Trophoblast cell (in vitro differentiated cells and primary cell): ENCODE measurements around the gene TMX3.

Experiments
- DNase-seq, 2 donors: peaks; one replicate each; pipeline ENCODE4 v3.0.0-alpha.2; 2016
- H2AFZ ChIP-seq: 2 replicates; pipeline ENCODE4 v1.6.1; 2013; ENCODE audit warnings: low read length, moderate library complexity, mild to moderate bottlenecking; ENCODE audit not compliant: insufficient read depth, poor library complexity
- H2AK5ac ChIP-seq: 2 replicates; pipeline ENCODE4 v1.6.1; 2013; ENCODE audit warnings: mild to moderate bottlenecking, low read length
- H2BK120ac ChIP-seq: 2 replicates; pipeline ENCODE4 v1.6.1; 2013; ENCODE audit warnings: low read length, mild to moderate bottlenecking, moderate library complexity; ENCODE audit not compliant: insufficient read depth, poor library complexity
- H2BK12ac ChIP-seq: 2 replicates; pipeline ENCODE4 v1.6.1; 2013; ENCODE audit warnings: mild to moderate bottlenecking, low read length, moderate library complexity
- H2BK5ac ChIP-seq: 2 replicates; pipeline ENCODE4 v1.6.1; 2013; ENCODE audit warnings: low read length, low read depth, moderate library complexity, mild to moderate bottlenecking; ENCODE audit not compliant: poor library complexity
- H3K14ac ChIP-seq: 2 replicates; pipeline ENCODE4 v1.6.1; 2013; ENCODE audit warnings: mild to moderate bottlenecking, low read length
- H3K18ac ChIP-seq: 2 replicates; pipeline ENCODE4 v1.6.1; 2013; ENCODE audit warnings: mild to moderate bottlenecking, low read length
- H3K23ac ChIP-seq: 2 replicates; pipeline ENCODE4 v1.6.1; 2013; ENCODE audit warnings: low read length
- H3K27ac ChIP-seq: 2 replicates; pipeline ENCODE4 v1.5.1; 2013; ENCODE audit warnings: low read depth, mild to moderate bottlenecking, inconsistent platforms, low read length, moderate library complexity
- H3K27me3 ChIP-seq: 2 replicates; pipeline ENCODE4 v1.6.1; 2013; ENCODE audit warnings: inconsistent platforms, mild to moderate bottlenecking, low read length, moderate library complexity; ENCODE audit not compliant: insufficient read depth
- H3K36me3 ChIP-seq, 2 experiments: 1 replicate in 1 of 2; 2 replicates in 1 of 2; pipeline ENCODE4 v1.6.1; 2013; ENCODE audit warnings: low read length in 2 of 2, mild to moderate bottlenecking in 2 of 2, moderate library complexity in 1 of 2; ENCODE audit not compliant: insufficient read depth in 2 of 2, control insufficient read depth in 1 of 2
- H3K4ac ChIP-seq: 2 replicates; pipeline ENCODE4 v1.6.1; 2013; ENCODE audit warnings: low read depth, mild to moderate bottlenecking, low read length, moderate library complexity
- H3K4me1 ChIP-seq, 2 experiments: 1 replicate in 1 of 2; 2 replicates in 1 of 2; pipeline ENCODE4 v1.6.1; 2013; ENCODE audit warnings: low read length in 2 of 2, mild to moderate bottlenecking in 2 of 2, moderate library complexity in 1 of 2; ENCODE audit not compliant: insufficient read depth in 2 of 2, control insufficient read depth in 1 of 2
- H3K4me2 ChIP-seq: 2 replicates; pipeline ENCODE4 v1.6.1; 2013; ENCODE audit warnings: inconsistent platforms, mild to moderate bottlenecking, low read length, moderate library complexity
- H3K4me3 ChIP-seq: 2 replicates; pipeline ENCODE4 v1.5.1; 2013; ENCODE audit warnings: mild to moderate bottlenecking, low read depth, low read length, inconsistent platforms
- H3K79me1 ChIP-seq: one replicate; pipeline ENCODE4 v1.6.1; 2013; ENCODE audit warnings: low read length
- H3K79me2 ChIP-seq: 2 replicates; pipeline ENCODE4 v1.6.1; 2013; ENCODE audit warnings: low read length, mild to moderate bottlenecking; ENCODE audit not compliant: control insufficient read depth, insufficient read depth, poor library complexity
- H3K9ac ChIP-seq: 2 replicates; pipeline ENCODE4 v1.6.1; 2013; ENCODE audit warnings: mild to moderate bottlenecking, low read length
- H3K9me3 ChIP-seq: 2 replicates; pipeline ENCODE4 v1.6.1; 2013; ENCODE audit warnings: low read depth, mild to moderate bottlenecking, control low read depth, inconsistent platforms, low read length; ENCODE audit not compliant: insufficient read depth
- H4K12ac ChIP-seq: 2 replicates; pipeline ENCODE4 v1.6.1; 2013; ENCODE audit warnings: low read depth, mild to moderate bottlenecking, low read length, moderate library complexity
- H4K8ac ChIP-seq: 2 replicates; pipeline ENCODE4 v1.6.1; 2013; ENCODE audit warnings: low read depth, mild to moderate bottlenecking, low read length, moderate library complexity
- H4K91ac ChIP-seq: one replicate; pipeline ENCODE4 v1.6.1; 2013; ENCODE audit warnings: low read depth, mild to moderate bottlenecking, low read length, moderate library complexity
- WGBS: extraction: QIAGEN DNeasy Blood & Tissue Kit; methylation state at CpG from one replicate; pipeline ENCODE4 v1.1.7; 2013; ENCODE audit warnings: missing lambda C conversion rate; ENCODE audit not compliant: insufficient read length, insufficient coverage; ENCODE audit errors: extremely low coverage; 5-methylcytosine and 5-hydroxymethylcytosine counted together

The TMX3 gene

GRCh38 chr18:68728081-68728700 lies 13.3 kb upstream of the TMX3 start:
- Histone ChIP-seq H2AK5ac (no peak overlapping the region), H3K4me3 (no peak overlapping the region), H3K9me3 (no peaks in the 10 kb centered on the region), H3K9ac (no peak overlapping the region), H2BK12ac (no peak overlapping the region), H3K18ac (no peak overlapping the region), H3K27me3 (no peaks in the 10 kb centered on the region), H3K27ac (no peak overlapping the region), H4K8ac (no peak overlapping the region), H4K91ac (no peak overlapping the region), H3K4me2 (no peak overlapping the region), H3K4ac (no peak overlapping the region), H2BK120ac (no peak overlapping the region), H3K4me1 (peaks cover 6 to 11% of the 10 kb centered on the region in 2 experiments), H4K12ac (no peak overlapping the region), H3K79me2 (no peaks in the 10 kb centered on the region), H2AFZ (no peak overlapping the region), H3K23ac (no peak overlapping the region), H3K79me1 (no peaks in the 10 kb centered on the region), H3K36me3 (no peaks in the 10 kb centered on the region), H2BK5ac (no peak overlapping the region), H3K14ac (no peak overlapping the region)
- peak in 1 of 2 donors; percentile 13 for DNase-seq
- no CpG with 5 or more reads among the region's 2 CpGs for WGBS

GRCh38 chr18:68727506-68727905 lies 12.6 kb upstream of the TMX3 start:
- Histone ChIP-seq H3K27ac (no peak overlapping the region), H3K79me1 (no peaks in the 10 kb centered on the region), H3K4me2 (no peak overlapping the region), H4K91ac (no peak overlapping the region), H2BK120ac (no peak overlapping the region), H2AFZ (no peak overlapping the region), H2BK12ac (no peak overlapping the region), H3K9ac (no peak overlapping the region), H3K23ac (no peak overlapping the region), H3K4me1 (peaks cover 6 to 11% of the 10 kb centered on the region in 2 experiments), H3K9me3 (no peaks in the 10 kb centered on the region), H3K18ac (no peak overlapping the region), H2AK5ac (no peak overlapping the region), H4K12ac (no peak overlapping the region), H3K4ac (no peak overlapping the region), H3K27me3 (no peaks in the 10 kb centered on the region), H3K4me3 (no peak overlapping the region), H3K79me2 (no peaks in the 10 kb centered on the region), H2BK5ac (no peak overlapping the region), H3K14ac (no peak overlapping the region), H3K36me3 (no peaks in the 10 kb centered on the region), H4K8ac (no peak overlapping the region)
- no peak for DNase-seq

GRCh38 chr18:68725346-68725745 lies 10.4 kb upstream of the TMX3 start:
- Histone ChIP-seq H3K27ac (no peak overlapping the region), H3K9me3 (no peaks in the 10 kb centered on the region), H3K23ac (no peak overlapping the region), H3K4me2 (peak overlapping the region; percentile 49), H2BK5ac (no peak overlapping the region), H3K4me3 (no peak overlapping the region), H3K79me1 (no peaks in the 10 kb centered on the region), H2AK5ac (no peak overlapping the region), H3K27me3 (no peaks in the 10 kb centered on the region), H3K79me2 (no peaks in the 10 kb centered on the region), H3K18ac (no peak overlapping the region), H3K14ac (no peak overlapping the region), H4K8ac (no peak overlapping the region), H2BK120ac (no peak overlapping the region), H4K12ac (no peak overlapping the region), H2AFZ (no peak overlapping the region), H3K4me1 (peaks cover 6 to 11% of the 10 kb centered on the region in 2 experiments), H2BK12ac (no peak overlapping the region), H3K4ac (no peak overlapping the region), H4K91ac (no peak overlapping the region), H3K9ac (no peak overlapping the region), H3K36me3 (no peaks in the 10 kb centered on the region)
- WGBS = no CpG with 5 or more reads among the region's 2 CpGs
- peak; percentile 27 to 68 for DNase-seq

GRCh38 chr18:68724021-68724420 lies 9.1 kb upstream of the TMX3 start:
- H3K4me3 ChIP-seq = no peak overlapping the region
- no peak overlapping the region for H3K23ac ChIP-seq
- H2AFZ ChIP-seq = no peak overlapping the region
- H3K4ac ChIP-seq = no peak overlapping the region
- H3K36me3 ChIP-seq = no peaks in the 10 kb centered on the region
- no peak overlapping the region for H3K4me2 ChIP-seq
- H3K9ac ChIP-seq = no peak overlapping the region
- H3K79me2 ChIP-seq = no peaks in the 10 kb centered on the region
- H4K91ac ChIP-seq = no peak overlapping the region
- no peak overlapping the region for H3K18ac ChIP-seq
- H4K12ac ChIP-seq = no peak overlapping the region
- no peak overlapping the region for H4K8ac ChIP-seq
- WGBS = no CpG with 5 or more reads among the region's 4 CpGs
- no peak overlapping the region for H2BK5ac ChIP-seq
- H2BK120ac ChIP-seq = no peak overlapping the region
- H3K79me1 ChIP-seq = no peaks in the 10 kb centered on the region
- H2BK12ac ChIP-seq = no peak overlapping the region
- no peak overlapping the region for H3K14ac ChIP-seq
- peaks cover 6 to 11% of the 10 kb centered on the region in 2 experiments for H3K4me1 ChIP-seq
- DNase-seq = peak; percentile 37 to 66
- H2AK5ac ChIP-seq = no peak overlapping the region
- H3K27ac ChIP-seq = no peak overlapping the region
- no peaks in the 10 kb centered on the region for H3K27me3 ChIP-seq
- H3K9me3 ChIP-seq = no peaks in the 10 kb centered on the region
